HepG2 (cell line): Measurements from ENCODE around the gene PLCB4. TPM values are rescaled to one million over a fixed set of nuclear protein-coding genes. Genes with fewer than 3 reads are reported as not detected.

Experiments
- ATAC-seq: fragments of 200-7000 bp; cut with Tn5 transposase; 3 replicates; pipeline ENCODE4 v1.9.1; 2020; ENCODE audit warnings: mild to moderate bottlenecking, moderate library complexity
- BruUV-seq: library from RNA; stranded (reverse); fragments of 400-500 nt; replicated peaks from 2 replicates; lab custom pipeline; 2021; lab: Mats Ljungman, UMichigan
- CTCF ChIA-PET: fragments of 300-600 bp; formaldehyde crosslinking; extraction: SDS; loops from one replicate; lab custom pipeline; 2021; ENCODE audit warnings: low total read pairs, inconsistent platforms, low intra/inter-chr PET ratio; lab: Yijun Ruan, JAX
- POLR2A ChIA-PET: fragments of 350-600 bp; sonication (Branson Sonifier 250); formaldehyde crosslinking; loops from one replicate; lab custom pipeline; 2020; ENCODE audit warnings: antibody characterized with exemption, inconsistent platforms; lab: Yijun Ruan, JAX
- DNase-seq: peaks from one replicate; pipeline ENCODE4 v3.0.0-alpha.2; 2015; ENCODE audit warnings: low spot score
- FAIRE-seq: peaks from 3 replicates; lab custom pipeline; 2011; peaks lifted over from hg19 to GRCh38; lab: Jason Lieb, UNC
- H2AFZ ChIP-seq: one replicate; pipeline ENCODE4 v1.6.1; 2011; ENCODE audit warnings: low read length, inconsistent platforms
- H3K27ac ChIP-seq: fragments of 300-600 bp; 3 replicates; pipeline ENCODE4 v1.8.0; 2011; ENCODE audit warnings: mixed run types, mild to moderate bottlenecking, mixed read lengths, low read length, inconsistent platforms; ENCODE audit not compliant: insufficient read depth; ENCODE audit errors: extremely low read length
- H3K27me3 ChIP-seq, 2 experiments: fragments of 200-600 bp in 1 of 2; 2 replicates in 1 of 2; 3 replicates in 1 of 2; pipeline versions ENCODE4 v1.6.0 to v1.8.0; 2011; ENCODE audit warnings: low read length in 2 of 2, mild to moderate bottlenecking in 2 of 2, moderate library complexity in 2 of 2, inconsistent platforms in 1 of 2; ENCODE audit not compliant: insufficient read depth in 2 of 2, control insufficient read depth in 1 of 2
- H3K36me3 ChIP-seq, 2 experiments: fragments of 200-600 bp in 1 of 2; replicated peaks in 1 of 2; 2 replicates in 1 of 2; 3 replicates in 1 of 2; pipeline versions ENCODE4 v1.5.1 to v1.8.0; 2011; ENCODE audit warnings: low read length in 2 of 2, inconsistent platforms in 1 of 2; ENCODE audit not compliant: insufficient read depth in 2 of 2, control insufficient read depth in 1 of 2
- H3K4me1 ChIP-seq: 2 replicates; pipeline ENCODE4 v1.5.1; 2012; ENCODE audit warnings: low read length, inconsistent platforms; ENCODE audit not compliant: insufficient read depth
- H3K4me2 ChIP-seq: 2 replicates; pipeline ENCODE4 v1.6.0; 2011; ENCODE audit warnings: low read depth, low read length, inconsistent platforms
- H3K4me3 ChIP-seq, 3 experiments: fragments of 200-600 bp in 1 of 3; sonication (generic), shearing (Covaris generic) in 1 of 3; replicated peaks in 1 of 3; 2 replicates each; pipeline ENCODE4 v1.5.1; 2011 to 2016; ENCODE audit warnings: low read length in 3 of 3, inconsistent platforms in 2 of 3, low read depth in 2 of 3, mild to moderate bottlenecking in 2 of 3, control low read depth in 1 of 3, mixed read lengths in 1 of 3; ENCODE audit not compliant: insufficient read depth in 1 of 3
- H3K79me2 ChIP-seq: one replicate; pipeline ENCODE4 v1.6.1; 2011; ENCODE audit warnings: low read length, inconsistent platforms; ENCODE audit not compliant: insufficient read depth
- H3K9ac ChIP-seq: 2 replicates; pipeline ENCODE4 v1.6.0; 2011; ENCODE audit warnings: mild to moderate bottlenecking, low read depth, low read length, inconsistent platforms; ENCODE audit not compliant: insufficient read depth
- H3K9me3 ChIP-seq: 2 replicates; pipeline ENCODE4 v1.5.1; 2012; ENCODE audit warnings: mild to moderate bottlenecking, low read length
- H4K20me1 ChIP-seq: 2 replicates; pipeline ENCODE4 v1.6.0; 2011; ENCODE audit warnings: inconsistent platforms, mild to moderate bottlenecking, low read length, moderate library complexity; ENCODE audit not compliant: insufficient read depth
- BHLHE40 ChIP-seq: IDR thresholded peaks from 2 replicates; pipeline ENCODE4 v1.6.1; 2011; ENCODE audit warnings: low read length, improper control_type of control experiment
- CENPX ChIP-seq: sonication (generic); formaldehyde crosslinking; IDR thresholded peaks from 2 replicates; pipeline ENCODE4 v1.9.0; 2021; ENCODE audit warnings: mild to moderate bottlenecking, missing genetic modification reagents, moderate library complexity
- HNRNPLL ChIP-seq: fragments of 200-400 bp; formaldehyde crosslinking; IDR thresholded peaks from 2 replicates; pipeline ENCODE4 v1.6.1; 2017; ENCODE audit warnings: mild to moderate bottlenecking, low read depth, low read length; ENCODE audit not compliant: poor library complexity, severe bottlenecking
- HOXA5 ChIP-seq: sonication (generic); formaldehyde crosslinking; IDR thresholded peaks from 2 replicates; pipeline ENCODE4 v1.4.0; 2020; ENCODE audit warnings: missing genetic modification reagents
- KAT8 ChIP-seq: IDR thresholded peaks from 2 replicates; pipeline ENCODE4 v1.6.1; 2016; ENCODE audit warnings: missing genetic modification reagents, missing compliant biosample characterization
- MAFK ChIP-seq, 2 experiments: IDR thresholded peaks in 1 of 2; conservative IDR thresholded peaks in 1 of 2; 2 replicates each; pipeline ENCODE4 v1.6.1; 2011; ENCODE audit warnings: improper control_type of control experiment in 2 of 2, low read length in 2 of 2
- NCOA1 ChIP-seq: sonication (generic); formaldehyde crosslinking; IDR thresholded peaks from 2 replicates; pipeline ENCODE4 v1.9.0; 2021; ENCODE audit warnings: missing genetic modification reagents
- PRDM15 ChIP-seq: sonication (generic); formaldehyde crosslinking; IDR thresholded peaks from 2 replicates; pipeline ENCODE4 v1.4.0; 2020; ENCODE audit warnings: missing genetic modification reagents
- RFXAP ChIP-seq: sonication (generic); formaldehyde crosslinking; IDR thresholded peaks from 2 replicates; pipeline ENCODE4 v1.4.0; 2020; ENCODE audit warnings: missing genetic modification reagents, borderline replicate concordance
- SOX13 ChIP-seq, 3 experiments: fragments of 450-650 bp in 1 of 3; sonication (generic) in 1 of 3; formaldehyde crosslinking in 1 of 3; IDR thresholded peaks in 2 of 3; conservative IDR thresholded peaks in 1 of 3; 2 replicates each; pipeline versions ENCODE4 v1.5.0 to v1.6.1; 2016 to 2020; ENCODE audit warnings: antibody characterized with exemption in 1 of 3, mild to moderate bottlenecking in 1 of 3, missing compliant biosample characterization in 1 of 3, missing genetic modification reagents in 1 of 3, moderate library complexity in 1 of 3
- ZNF713 ChIP-seq: sonication (generic); formaldehyde crosslinking; IDR thresholded peaks from 2 replicates; pipeline ENCODE4 v1.4.0; 2020; ENCODE audit warnings: mild to moderate bottlenecking, missing genetic modification reagents
- WGBS: methylation state at CpG from one replicate; pipeline ENCODE4 v1.1.6; 2017; ENCODE audit warnings: low lambda C conversion rate; 5-methylcytosine and 5-hydroxymethylcytosine counted together
- in situ Hi-C: cut with HindIII; loops from 2 replicates; pipeline ENCODE4 v1.10.0; 2017; ENCODE audit warnings: low pct_unique_long_range_greater_than_20kb; ENCODE audit not compliant: extremely low pct_ligation_motif_present
- intact Hi-C: fragments of 100-400 bp; cut with micrococcal nuclease; formaldehyde crosslinking; loops from one replicate; pipeline ENCODE4 v1.10.0; 2022; ENCODE audit not compliant: unreplicated experiment
- polyA plus RNA-seq, 8 experiments: library from polyadenylated mRNA; depleted of rRNA in 3 of 8; stranded (reverse) in 7 of 8; unstranded in 1 of 8; fragments of >200 nt; fragmentation: Illumina TruSeq in 4 of 8; extraction: Trizol in 4 of 8; gene quantifications; 2 replicates each; pipeline versions ENCODE4 v1.2.1 to v1.2.3, GENCODE V29; 2011 to 2016; ENCODE audit warnings: low read depth in 4 of 8, missing spikeins in 1 of 8, mixed read lengths in 1 of 8; ENCODE audit not compliant: insufficient read depth in 1 of 8
- total RNA-seq, 5 experiments: library from RNA; depleted of rRNA; stranded (reverse); fragments of >200 nt; fragmentation: Illumina TruSeq; extraction: Trizol; gene quantifications; 2 replicates each; pipeline ENCODE4 v1.2.3, GENCODE V29; 2016; ENCODE audit warnings: low read depth in 1 of 5
- TF ChIP-seq, protein P1 (sequence below): sonication (generic); formaldehyde crosslinking; IDR thresholded peaks from 2 replicates; pipeline ENCODE4 v1.8.1; 2023; ENCODE audit warnings: mild to moderate bottlenecking, missing genetic modification reagents
- TF ChIP-seq, protein P2 (sequence below): sonication (generic); formaldehyde crosslinking; IDR thresholded peaks from 2 replicates; pipeline ENCODE4 v1.4.0; 2020; ENCODE audit warnings: missing genetic modification reagents
- TF ChIP-seq, protein P3 (sequence below): sonication (generic); formaldehyde crosslinking; IDR thresholded peaks from 2 replicates; pipeline ENCODE4 v1.5.1; 2020; ENCODE audit warnings: missing genetic modification reagents, mild to moderate bottlenecking, borderline replicate concordance

The PLCB4 gene
- total and polyA plus RNA-seq, 2 of the 13 experiments (the other 11 are each of a cell fraction or from before 2014, with no cell fraction given): 0.01 TPM; not detected in 1

GRCh38 chr20:9218531-9218961 lies 149.7 kb downstream of the PLCB4 start:
- POLR2A ChIA-PET: no interaction called here
- Histone ChIP-seq H3K4me3 (no peak overlapping the region), H2AFZ (no peak overlapping the region), H3K27ac (no peak overlapping the region), H3K4me1 (no peaks in the 10 kb centered on the region), H3K27me3 (peaks cover 0 to 18% of the 10 kb centered on the region in 2 experiments; a peak in 2 of 5 replicates), H3K79me2 (no peaks in the 10 kb centered on the region), H3K4me2 (no peak overlapping the region), H4K20me1 (no peaks in the 10 kb centered on the region), H3K9me3 (no peaks in the 10 kb centered on the region), H3K36me3 (no peaks in the 10 kb centered on the region), H3K9ac (no peak overlapping the region)
- FAIRE-seq (no peak), ATAC-seq (no peak), DNase-seq (no peak)
- in situ Hi-C loops (no loop called here), intact Hi-C loops (loop anchor here (5.0 to 10.0 kb wide), 2 partner anchors 106 to 366 kb away; no protein-coding TSS in a partner anchor)
- 30% methylated on average over 6 of the region's 6 CpGs for WGBS
- no TSS peak for BruUV-seq
- CTCF ChIA-PET: no interaction called here
- TF ChIP-seq HOXA5 (CRISPR knock-in tag): no peak
- TF ChIP-seq, protein P1, sequence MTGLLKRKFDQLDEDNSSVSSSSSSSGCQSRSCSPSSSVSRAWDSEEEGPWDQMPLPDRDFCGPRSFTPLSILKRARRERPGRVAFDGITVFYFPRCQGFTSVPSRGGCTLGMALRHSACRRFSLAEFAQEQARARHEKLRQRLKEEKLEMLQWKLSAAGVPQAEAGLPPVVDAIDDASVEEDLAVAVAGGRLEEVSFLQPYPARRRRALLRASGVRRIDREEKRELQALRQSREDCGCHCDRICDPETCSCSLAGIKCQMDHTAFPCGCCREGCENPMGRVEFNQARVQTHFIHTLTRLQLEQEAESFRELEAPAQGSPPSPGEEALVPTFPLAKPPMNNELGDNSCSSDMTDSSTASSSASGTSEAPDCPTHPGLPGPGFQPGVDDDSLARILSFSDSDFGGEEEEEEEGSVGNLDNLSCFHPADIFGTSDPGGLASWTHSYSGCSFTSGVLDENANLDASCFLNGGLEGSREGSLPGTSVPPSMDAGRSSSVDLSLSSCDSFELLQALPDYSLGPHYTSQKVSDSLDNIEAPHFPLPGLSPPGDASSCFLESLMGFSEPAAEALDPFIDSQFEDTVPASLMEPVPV (CRISPR knock-in tag): no peak
- no peak for TF ChIP-seq KAT8 (CRISPR knock-in tag)
- TF ChIP-seq PRDM15 (CRISPR knock-in tag): no peak
- TF ChIP-seq, protein P2, sequence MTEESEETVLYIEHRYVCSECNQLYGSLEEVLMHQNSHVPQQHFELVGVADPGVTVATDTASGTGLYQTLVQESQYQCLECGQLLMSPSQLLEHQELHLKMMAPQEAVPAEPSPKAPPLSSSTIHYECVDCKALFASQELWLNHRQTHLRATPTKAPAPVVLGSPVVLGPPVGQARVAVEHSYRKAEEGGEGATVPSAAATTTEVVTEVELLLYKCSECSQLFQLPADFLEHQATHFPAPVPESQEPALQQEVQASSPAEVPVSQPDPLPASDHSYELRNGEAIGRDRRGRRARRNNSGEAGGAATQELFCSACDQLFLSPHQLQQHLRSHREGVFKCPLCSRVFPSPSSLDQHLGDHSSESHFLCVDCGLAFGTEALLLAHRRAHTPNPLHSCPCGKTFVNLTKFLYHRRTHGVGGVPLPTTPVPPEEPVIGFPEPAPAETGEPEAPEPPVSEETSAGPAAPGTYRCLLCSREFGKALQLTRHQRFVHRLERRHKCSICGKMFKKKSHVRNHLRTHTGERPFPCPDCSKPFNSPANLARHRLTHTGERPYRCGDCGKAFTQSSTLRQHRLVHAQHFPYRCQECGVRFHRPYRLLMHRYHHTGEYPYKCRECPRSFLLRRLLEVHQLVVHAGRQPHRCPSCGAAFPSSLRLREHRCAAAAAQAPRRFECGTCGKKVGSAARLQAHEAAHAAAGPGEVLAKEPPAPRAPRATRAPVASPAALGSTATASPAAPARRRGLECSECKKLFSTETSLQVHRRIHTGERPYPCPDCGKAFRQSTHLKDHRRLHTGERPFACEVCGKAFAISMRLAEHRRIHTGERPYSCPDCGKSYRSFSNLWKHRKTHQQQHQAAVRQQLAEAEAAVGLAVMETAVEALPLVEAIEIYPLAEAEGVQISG: no peak
- no peak for TF ChIP-seq BHLHE40
- TF ChIP-seq, protein P3, sequence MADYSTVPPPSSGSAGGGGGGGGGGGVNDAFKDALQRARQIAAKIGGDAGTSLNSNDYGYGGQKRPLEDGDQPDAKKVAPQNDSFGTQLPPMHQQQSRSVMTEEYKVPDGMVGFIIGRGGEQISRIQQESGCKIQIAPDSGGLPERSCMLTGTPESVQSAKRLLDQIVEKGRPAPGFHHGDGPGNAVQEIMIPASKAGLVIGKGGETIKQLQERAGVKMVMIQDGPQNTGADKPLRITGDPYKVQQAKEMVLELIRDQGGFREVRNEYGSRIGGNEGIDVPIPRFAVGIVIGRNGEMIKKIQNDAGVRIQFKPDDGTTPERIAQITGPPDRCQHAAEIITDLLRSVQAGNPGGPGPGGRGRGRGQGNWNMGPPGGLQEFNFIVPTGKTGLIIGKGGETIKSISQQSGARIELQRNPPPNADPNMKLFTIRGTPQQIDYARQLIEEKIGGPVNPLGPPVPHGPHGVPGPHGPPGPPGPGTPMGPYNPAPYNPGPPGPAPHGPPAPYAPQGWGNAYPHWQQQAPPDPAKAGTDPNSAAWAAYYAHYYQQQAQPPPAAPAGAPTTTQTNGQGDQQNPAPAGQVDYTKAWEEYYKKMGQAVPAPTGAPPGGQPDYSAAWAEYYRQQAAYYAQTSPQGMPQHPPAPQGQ (CRISPR knock-in tag): no peak
- no peak for TF ChIP-seq CENPX (CRISPR knock-in tag)
- no peak for TF ChIP-seq SOX13 (IDR thresholded peaks at IDR 0.05)
- no peak for TF ChIP-seq SOX13 (CRISPR knock-in tag; conservative IDR thresholded peaks at IDR 0.05 in 1 of 2, IDR thresholded peaks at IDR 0.05 in 1 of 2)
- no peak for TF ChIP-seq RFXAP
- no peak for TF ChIP-seq MAFK (conservative IDR thresholded peaks at IDR 0.05 in 1 of 2, IDR thresholded peaks at IDR 0.05 in 1 of 2; ENCODE audit: low read length in 2 of 2)
- no peak for TF ChIP-seq NCOA1 (CRISPR knock-in tag)
- no peak for TF ChIP-seq ZNF713 (CRISPR knock-in tag)
- TF ChIP-seq HNRNPLL: no peak
